HG02763 (cell line): ENCODE measurements around the gene ZFP62.

Experiments
- ATAC-seq: cut with Tn5 transposase; IDR thresholded peaks from one replicate; pipeline ENCODE4 v1.9.1; 2021; ENCODE audit warnings: mild to moderate bottlenecking, moderate library complexity; ENCODE audit not compliant: unreplicated experiment

ZFP62 gene

DNA sequence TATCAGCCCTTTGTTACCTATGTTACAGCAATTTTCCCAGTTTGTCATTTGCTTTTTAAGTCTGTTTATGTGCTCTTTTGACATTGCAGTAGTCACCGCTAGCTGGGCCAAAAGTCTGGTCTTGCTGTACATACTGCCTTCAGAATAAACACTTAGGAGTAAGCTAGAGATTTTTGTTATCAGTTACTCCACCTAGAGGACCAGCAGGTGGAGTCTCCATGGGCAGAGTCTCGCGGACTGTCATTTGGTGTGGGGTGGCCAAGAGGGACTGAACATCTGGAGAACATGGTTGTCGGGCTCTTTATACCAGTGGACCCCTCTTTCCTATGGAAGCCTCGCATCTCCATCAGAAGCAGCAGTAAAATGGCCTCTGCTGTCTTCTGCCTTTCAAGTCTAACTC, 47.7 kb downstream of the ZFP62 start:
- ATAC-seq: no peak

DNA sequence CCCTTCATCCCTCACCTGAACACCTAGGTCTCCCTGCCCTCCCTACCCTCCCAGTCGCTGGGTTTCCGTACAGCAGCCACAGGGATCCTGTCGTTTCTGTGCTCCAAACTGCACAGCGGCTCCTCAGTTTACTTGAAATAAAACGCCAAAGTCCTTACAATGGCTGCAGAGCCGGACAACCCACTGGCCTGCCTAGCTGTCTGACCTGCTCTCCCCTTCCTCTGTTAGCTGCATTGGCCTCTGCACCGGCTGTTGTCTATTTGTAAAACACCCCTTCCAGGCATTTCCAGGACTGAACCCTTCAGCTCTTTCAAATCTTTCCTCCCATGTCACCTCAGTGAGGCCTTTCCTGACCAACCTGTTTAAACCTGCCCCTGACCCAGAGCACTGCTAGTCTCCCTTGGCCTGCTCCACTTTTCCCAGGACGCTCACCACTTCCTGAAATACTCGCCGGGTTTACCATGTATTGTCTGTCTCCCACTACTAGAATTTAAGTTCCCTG, 49.4 kb downstream of the ZFP62 start:
- ATAC-seq: no peak

DNA sequence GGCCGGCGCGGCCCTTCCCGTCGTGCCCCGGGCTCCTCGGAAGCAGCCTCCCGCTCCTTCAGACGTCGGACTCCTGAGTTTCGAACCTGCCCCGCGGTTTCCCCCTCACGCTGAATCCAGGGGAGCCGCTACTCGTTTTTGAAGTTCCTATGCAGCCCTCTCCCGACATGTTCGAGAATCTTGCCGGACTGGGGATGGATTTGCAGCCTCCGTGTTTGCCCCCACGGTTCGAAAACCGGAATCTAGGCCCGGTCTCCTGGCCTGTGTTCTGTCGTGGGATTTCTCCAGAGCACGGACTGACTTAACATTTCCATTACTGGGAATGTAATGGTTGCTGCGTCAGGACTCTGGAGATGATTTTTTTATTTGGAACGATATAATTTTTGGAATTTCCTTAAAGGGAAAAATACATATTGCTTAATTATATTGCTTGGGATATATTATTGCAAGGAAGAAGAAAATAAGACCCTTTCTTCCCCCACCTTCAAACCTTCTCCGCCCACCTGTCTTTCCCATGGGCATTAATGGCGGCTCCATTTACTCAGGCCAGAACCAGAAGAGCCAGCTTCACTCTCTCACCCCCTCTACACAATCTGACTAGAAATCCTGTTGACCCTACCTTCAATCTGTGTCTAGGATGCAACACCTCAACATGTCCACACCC, 50.0 kb downstream of the ZFP62 start:
- no peak for ATAC-seq

GRCh38 chr5:180810210-180810958, 50.7 kb downstream of the ZFP62 start:
- peak; percentile 70 for ATAC-seq

- peak; percentile 49 for ATAC-seq
Measured at GRCh38 chr5:180809403-180810209, 51.5 kb downstream of the ZFP62 start.

DNA sequence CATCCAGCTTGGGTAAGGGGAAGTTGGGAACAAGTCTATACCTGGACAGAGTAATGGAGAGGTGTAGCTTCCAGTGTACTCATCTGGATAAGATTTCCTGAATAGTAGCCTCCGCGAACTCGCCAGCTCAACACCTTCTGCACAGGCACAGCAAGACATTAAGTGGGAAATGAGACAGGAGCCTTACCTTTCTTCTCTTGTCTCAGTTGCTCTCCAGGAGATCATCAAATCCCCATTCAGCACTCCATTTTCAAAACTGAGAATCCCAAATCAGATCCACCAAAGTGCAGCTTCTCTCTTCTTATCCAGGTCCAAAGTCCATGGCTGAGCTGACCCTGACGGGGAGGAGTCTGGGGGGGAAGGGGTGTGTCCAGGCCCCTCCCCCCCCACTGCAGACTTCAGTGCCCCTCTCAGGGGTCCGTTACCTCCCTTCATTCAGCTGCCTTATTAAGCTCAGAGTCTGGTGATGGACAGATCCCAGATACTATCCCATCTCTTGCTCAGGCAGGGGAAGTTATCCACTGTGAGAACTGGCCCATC, 52.5 kb downstream of the ZFP62 start:
- ATAC-seq: no peak

DNA sequence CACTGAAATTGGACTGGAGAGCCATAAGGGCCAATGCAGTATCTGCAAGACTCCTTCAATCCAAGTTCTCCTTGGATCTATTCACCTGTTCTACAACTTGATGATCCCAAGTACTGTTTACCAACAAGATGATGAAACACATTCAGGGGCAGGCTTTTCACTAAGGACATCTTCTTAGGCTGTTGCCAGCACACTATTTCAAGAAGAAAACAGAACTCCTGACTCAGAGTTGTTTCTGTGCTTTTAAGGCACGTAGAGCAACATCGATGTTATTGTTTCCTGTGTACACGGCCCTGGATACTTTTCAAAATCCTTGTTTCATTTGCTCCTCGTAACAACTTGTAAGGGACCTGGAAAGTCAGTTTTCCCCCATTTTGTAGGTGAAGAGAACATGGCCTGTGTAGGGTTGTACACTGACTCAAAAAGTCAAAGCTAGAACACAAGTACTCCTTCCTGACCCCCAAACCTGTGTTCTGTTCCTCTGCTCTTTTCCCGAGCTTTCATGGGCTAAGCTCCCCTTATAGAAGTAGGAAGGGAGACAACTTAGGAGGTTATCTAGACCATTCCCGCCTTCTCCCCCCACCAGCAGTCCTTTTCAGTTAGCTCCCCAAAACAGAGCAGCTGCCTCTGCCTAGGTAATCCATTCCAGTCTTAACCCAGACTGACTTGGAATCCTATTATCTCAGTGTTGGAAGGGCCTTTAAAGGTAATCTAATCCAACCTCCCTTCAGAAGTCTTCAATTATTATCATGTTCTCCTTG, 53.2 kb downstream of the ZFP62 start:
- no peak for ATAC-seq

- no peak for ATAC-seq
Measured at GRCh38 chr5:180807046-180807445, 54.0 kb downstream of the ZFP62 start.

- ATAC-seq: no peak
Measured at GRCh38 chr5:180806351-180807011, 54.6 kb downstream of the ZFP62 start.

- ATAC-seq: no peak
Measured at GRCh38 chr5:180804129-180804618, 56.9 kb downstream of the ZFP62 start.

DNA sequence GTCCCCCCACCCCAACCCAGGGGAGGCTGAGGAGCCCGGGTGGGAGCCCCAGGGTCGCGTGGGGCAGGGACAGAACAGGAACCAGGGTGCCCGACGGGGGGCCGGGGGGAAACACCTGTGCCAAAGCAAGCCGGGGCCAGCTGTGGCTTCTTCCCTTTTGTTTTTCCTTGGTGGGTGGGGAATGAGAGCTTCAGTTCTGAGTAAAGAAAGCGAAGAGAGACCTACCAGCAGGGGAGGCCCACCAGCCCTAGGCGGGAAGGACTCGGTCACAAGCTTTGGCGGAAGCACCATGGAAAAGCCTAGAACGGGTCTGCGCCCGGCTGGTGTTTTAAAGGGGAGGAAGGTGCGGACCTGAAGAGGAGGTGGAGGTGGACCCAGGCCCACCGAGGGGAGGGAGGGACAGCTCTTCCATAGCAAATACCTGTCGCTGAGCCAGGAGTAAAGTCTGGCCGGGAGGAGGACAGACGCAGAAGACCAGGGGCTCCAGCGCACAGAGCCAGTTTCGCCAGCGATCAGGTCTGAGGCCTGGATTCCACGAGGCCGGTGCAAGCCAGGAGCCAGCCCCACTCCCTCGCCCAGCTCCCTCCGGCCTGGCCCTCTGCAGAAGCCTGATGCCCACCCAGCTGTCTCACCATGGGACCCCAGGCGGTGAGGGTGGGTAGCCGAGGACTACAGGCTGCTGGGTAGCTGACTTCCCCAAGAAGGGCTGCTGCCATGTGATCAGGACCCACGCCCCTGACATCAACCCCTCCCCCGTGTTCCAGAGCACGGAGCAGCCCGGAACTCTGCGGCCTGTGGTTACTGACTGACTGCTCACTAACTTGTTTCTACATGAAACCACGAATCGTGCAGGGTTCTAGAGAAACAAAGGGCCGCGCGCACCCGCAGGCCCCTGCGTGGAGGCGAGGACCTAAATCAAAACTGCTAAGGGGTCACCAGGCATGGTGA, 57.6 kb downstream of the ZFP62 start:
- peak; percentile 61 for ATAC-seq

DNA sequence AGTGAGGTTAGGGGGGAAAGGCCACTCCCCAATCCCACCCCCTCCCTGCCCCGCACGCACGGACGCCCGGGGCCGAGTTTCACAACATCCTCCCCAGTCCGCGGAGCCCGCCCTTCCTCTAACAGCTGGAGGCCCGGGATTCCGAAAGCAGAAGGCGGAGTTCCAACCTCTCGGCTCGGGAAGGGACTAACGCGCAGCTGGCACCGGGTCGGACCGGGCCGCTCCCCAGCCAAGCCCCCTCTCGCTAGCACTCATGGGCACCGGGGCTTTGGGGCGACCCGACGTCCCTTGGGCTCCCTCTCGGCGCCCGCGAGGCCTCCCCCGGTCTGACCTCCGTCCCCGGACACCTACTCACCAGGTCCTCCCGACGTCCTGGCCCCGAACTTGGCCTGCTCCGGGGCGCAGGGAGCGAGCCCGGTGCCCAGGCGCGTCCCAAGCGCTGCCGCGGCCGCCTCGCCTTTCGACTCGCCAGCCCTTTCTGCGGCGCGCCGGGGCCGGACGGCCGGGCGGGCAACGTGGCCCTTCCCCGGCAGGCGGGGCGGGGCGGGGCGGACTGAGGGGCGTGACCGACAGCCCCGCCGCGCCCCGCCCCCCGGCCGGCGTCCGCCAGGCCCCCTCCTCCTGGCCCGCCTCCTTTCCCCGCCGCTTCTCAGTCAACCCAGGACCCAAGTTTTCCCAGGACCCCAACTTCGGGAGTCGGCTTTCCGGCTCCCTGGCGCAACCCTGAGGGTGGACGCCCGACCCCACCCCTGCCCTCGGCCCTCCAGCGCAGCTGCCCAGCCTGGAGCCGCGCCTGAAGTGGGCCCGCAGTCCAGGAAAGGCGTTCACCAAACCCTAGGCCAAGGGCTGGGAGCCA, 58.5 kb downstream of the ZFP62 start, which contains the start of gene MGAT1:
MGAT1 (minus strand) TSS at position 482 of the 856 bp plus-strand sequence. CDS start 9,835 bp downstream, outside the sequence.
- peak; percentile 38 for ATAC-seq

- no peak for ATAC-seq
Measured at GRCh38 chr5:180801596-180802324, 59.3 kb downstream of the ZFP62 start.

DNA sequence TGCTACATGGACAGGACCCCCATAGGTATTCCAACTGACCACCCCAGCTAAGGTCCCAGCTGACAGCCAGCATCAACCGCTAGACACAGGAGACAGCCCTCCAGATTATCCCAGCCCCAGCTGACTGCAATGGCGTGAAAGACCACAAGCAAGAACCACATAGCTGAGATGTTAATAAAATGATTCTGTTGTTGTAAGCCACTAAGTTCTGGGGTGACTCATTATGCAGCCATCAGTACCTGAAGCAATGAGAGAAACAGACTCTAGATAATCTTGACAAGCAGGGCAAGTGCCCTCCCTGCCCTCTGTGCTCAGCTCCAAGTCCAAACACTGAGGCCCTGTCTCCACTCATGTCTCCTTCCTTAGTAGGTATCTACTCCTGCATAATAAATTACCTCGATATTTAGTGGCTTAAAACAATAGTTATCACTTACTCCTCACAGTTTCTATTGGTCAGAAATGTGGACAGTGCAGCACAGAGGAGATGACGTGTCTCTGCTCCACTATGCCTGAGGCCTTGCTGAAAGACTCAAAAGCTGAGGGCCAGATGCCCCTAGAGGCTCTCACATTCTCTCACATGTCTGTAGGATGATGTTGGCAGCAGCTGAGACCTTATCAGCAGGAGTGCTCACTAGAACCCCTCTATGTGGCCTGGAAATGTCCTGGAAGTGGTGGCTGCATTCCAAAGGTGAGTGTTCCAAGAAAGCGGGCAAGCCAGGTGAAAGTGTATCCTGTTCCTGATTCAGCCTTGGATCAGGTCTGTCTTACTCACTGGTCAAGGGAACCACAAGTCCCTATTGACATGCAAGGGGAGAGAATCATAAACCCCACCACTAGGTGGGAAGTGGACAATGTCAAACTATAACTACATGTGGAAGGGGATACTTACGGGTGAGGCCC, 60.9 kb downstream of the ZFP62 start:
- ATAC-seq: no peak

- ATAC-seq: no peak
Measured at GRCh38 chr5:180799194-180799593, 61.9 kb downstream of the ZFP62 start.

DNA sequence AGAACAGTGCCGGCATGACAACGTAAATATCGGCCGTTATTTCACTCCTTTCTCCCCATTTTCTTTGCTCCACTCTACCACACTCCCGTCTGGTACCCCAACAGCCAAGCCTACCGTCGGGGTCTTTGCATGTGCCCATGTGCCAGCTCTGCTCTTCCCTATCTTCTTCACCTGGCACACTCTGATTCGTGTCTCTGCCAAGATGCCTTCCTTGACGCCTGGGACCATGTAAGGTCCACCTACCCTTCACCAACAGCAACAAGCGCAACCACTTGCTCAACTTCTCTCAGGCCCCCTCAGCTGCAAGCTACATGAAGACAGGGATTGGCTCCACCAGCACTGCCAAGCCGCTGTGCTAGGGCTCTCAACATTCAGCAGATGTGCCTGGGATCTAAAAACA, 62.9 kb downstream of the ZFP62 start:
- ATAC-seq: no peak
